GM04504 (cell line): Measurements from ENCODE around the gene SLC39A9.

Source experiments
- DNase-seq: peaks from one replicate; pipeline ENCODE4 v3.0.0-alpha.2; 2012; ENCODE audit warnings: low read depth

SLC39A9 gene

DNA sequence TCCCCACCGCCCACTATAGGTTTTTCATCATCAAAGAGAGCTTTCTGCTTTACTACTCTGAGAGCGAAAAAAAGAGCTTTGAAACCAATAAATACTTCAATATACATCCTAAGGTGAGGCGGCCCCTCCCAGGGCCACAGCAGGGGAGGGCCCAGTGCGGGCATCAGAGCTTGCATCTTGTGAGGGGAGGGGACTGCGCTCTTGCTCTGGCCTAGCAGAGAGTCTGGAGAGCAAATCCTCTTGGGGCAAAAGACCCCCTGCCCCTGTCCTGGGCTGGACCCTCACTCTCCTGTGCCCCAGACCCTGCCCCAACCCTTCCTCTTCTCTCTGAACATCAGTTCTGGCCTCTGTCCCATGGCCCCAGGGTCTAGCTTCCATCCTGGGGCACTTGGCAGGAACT, 101.6 kb downstream of the SLC39A9 start:
- DNase-seq = no peak

DNA sequence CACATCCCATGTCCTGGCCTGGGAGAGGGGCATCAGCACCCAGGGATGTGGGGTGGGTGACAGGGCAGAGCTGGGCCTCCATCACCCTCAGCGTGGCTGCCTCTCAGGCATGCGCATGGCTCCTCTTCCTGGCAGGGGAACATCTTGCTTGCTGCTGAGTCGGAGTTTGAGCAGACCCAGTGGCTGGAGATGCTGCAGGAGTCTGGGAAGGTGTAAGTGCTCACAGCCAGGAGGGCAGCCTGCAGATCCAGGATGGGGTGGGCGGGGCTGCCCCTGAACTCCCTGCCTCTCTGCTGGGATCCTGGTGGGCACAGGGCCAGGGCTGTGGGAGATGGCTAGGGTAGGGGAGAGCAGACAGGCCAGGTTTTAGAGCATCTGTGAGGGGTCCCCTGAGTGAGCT, 102.2 kb downstream of the SLC39A9 start:
- DNase-seq = no peak

DNA sequence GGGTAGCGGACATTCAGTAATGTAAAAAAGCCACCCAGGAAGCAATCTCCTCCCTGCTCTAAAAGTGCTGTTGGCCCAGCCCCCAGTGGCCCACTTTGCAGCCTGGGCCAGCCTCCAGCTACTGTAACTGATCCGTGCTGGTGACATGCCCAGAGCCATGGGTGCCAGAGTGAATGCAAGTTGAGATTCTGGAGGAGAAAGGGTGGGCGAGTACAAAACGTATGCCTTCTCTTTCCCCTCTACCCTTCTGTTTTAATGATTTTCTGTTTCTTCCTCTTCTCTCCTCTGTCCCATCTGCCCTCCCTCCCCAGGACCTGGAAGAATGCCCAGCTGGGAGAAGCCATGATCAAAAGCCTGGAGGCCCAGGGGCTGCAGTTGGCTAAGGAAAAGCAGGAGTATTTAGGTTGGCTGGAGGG, 102.9 kb downstream of the SLC39A9 start:
- DNase-seq = no peak

DNA sequence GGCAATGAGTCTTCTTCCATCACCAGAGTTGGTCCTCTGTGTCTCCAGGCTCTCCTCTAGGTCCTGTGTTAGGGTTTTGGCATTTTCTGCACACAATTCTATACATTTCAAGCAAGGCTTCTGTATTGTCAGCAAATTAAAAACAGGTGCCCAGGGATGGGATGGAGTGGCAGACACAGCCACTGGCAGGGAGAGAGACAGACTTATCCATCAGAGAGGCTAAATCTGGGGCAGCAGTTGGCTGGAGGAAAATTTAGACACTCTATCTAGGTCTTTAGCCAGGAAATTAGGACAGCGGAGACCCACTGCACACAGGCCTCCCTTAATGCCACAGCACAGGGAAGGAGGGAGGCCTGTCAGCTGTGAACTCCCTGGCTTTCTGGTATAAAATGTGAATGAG, 106.3 kb downstream of the SLC39A9 start:
- DNase-seq = no peak

DNA sequence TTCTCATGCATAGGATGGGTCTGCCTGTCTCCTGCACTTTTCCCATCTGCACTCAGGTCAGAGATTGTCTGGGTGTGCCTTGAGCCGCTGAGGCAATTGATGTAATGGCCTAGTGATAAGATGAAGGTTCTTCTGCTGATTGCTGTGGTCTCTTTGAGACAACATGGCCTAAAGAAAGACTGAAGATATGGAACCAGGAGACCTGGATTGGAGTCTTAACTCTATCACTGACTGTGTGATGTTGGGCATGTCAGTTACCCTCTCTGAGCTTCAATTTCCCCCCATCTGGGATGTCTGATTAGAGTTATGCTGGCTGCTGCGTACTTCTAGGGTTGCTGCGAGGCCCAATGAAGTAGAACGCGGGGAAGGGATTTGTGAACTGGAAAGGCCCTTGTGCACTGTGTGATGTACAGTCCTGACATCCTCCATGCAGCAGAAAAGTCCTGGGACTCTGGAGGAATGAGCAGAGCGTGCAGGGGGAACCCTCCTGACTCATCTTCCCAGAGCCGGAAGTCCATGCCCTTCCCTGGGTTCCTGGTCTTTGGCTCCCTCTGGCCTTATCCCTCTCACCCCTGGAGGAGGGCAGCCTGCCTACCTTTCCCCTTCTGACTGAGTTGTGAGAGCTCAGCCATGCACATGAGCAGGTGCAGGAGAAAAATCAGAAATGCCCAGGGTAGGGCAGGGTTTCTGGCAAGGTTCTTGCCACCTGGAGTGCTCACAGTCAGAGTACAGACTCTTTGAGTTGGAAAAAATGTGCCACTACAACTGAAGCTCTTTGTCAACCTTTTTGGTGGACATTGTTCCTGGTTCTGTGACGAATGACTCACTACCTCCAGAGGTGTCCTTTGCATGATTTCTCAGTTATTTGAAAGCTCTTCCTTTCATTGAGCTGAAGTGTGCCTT, 107.1 kb downstream of the SLC39A9 start:
- no peak for DNase-seq

DNA sequence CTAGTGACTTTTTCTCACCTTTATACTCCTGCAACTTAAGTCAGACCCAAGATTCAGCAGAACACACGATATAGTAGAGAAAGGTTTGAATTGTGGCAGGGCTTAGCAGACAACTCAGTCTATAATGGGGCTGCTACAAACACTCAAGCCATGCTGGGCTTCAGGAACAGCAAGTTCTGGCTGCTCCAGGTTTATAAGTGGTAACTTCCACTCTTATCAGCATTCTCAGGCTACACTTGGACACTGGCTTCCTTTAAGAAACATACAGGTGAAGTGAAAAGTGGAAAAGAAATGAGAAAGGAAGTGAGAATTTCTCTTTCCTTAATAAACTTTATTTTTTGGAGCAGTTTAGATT, 107.7 kb downstream of the SLC39A9 start:
- no peak for DNase-seq
